T-helper 17 cell (primary cell): ENCODE results near the gene TBC1D22A. TPM values are rescaled to one million over a fixed set of nuclear protein-coding genes. Genes with fewer than 3 reads are reported as not detected.

ENCODE experiments used
- ATAC-seq: fragments of 150-1000 bp; cut with Tn5 transposase; 2 replicates; pipeline ENCODE4 v1.10.0; 2021; ENCODE audit warnings: mild to moderate bottlenecking, moderate library complexity
- DNase-seq, 3 donors: peaks; one replicate each; pipeline versions ENCODE4 v3.0.0 to v3.0.0-alpha.2; 2020 to 2021
- H3K9me3 ChIP-seq: one replicate; pipeline ENCODE4 v1.7.0; 2013; ENCODE audit warnings: low read length, mild to moderate bottlenecking; ENCODE audit not compliant: control insufficient read depth, poor library complexity, severe bottlenecking
- H3K27ac Mint-ChIP-seq: one replicate; pipeline ENCODE4 v1.8.0; 2022; ENCODE audit warnings: mild to moderate bottlenecking, moderate library complexity, mixed read lengths
- H3K27me3 Mint-ChIP-seq: one replicate; pipeline ENCODE4 v1.8.0; 2022; ENCODE audit warnings: mixed read lengths
- H3K36me3 Mint-ChIP-seq: one replicate; pipeline ENCODE4 v1.8.0; 2022; ENCODE audit warnings: low read depth, mixed read lengths
- H3K4me1 Mint-ChIP-seq: one replicate; pipeline ENCODE4 v1.8.0; 2022; ENCODE audit warnings: mild to moderate bottlenecking, mixed read lengths
- H3K4me3 Mint-ChIP-seq: one replicate; pipeline ENCODE4 v1.8.0; 2022; ENCODE audit warnings: mild to moderate bottlenecking, moderate library complexity, mixed read lengths
- total RNA-seq, 4 donors: library from RNA in 2 of 4; stranded (reverse) in 2 of 4; gene quantifications; one replicate each; pipeline ENCODE4 v1.2.3 and lab custom pipeline; 2022 to 2026

Gene TBC1D22A
- total RNA-seq, 2 donors from 2014 or later = 42.1 to 43.8 TPM

- no peaks in the 10 kb centered on the region for H3K27me3 Mint-ChIP-seq
- no peak overlapping the region for H3K27ac Mint-ChIP-seq
- peaks cover 19% of the 10 kb centered on the region for H3K4me1 Mint-ChIP-seq
- ATAC-seq = no peak
- H3K4me3 Mint-ChIP-seq = no peak overlapping the region
- no peak for DNase-seq
- peaks cover 4% of the 10 kb centered on the region for H3K36me3 Mint-ChIP-seq
- H3K9me3 ChIP-seq = no peaks in the 10 kb centered on the region
Observed at GRCh38 chr22:47019012-47019790, 256.8 kb downstream of the TBC1D22A start.

- peaks cover 4% of the 10 kb centered on the region for H3K36me3 Mint-ChIP-seq
- ATAC-seq (no peak), DNase-seq (no peak)
- no peak overlapping the region for H3K4me3 Mint-ChIP-seq
- H3K27ac Mint-ChIP-seq = no peak overlapping the region
- H3K9me3 ChIP-seq = no peaks in the 10 kb centered on the region
- H3K4me1 Mint-ChIP-seq = peaks cover 21% of the 10 kb centered on the region
- H3K27me3 Mint-ChIP-seq = no peaks in the 10 kb centered on the region
Observed at GRCh38 chr22:47020166-47020565, 257.7 kb downstream of the TBC1D22A start.

GRCh38 chr22:47021371-47022074 lies 259.1 kb downstream of the TBC1D22A start:
- Mint-ChIP-seq H3K4me3 (no peak overlapping the region), H3K27me3 (no peaks in the 10 kb centered on the region), H3K27ac (peak overlapping the region; percentile 61), H3K4me1 (peaks cover 23% of the 10 kb centered on the region), H3K36me3 (peaks cover 6% of the 10 kb centered on the region)
- no peak for DNase-seq
- no peak for ATAC-seq
- H3K9me3 ChIP-seq = no peaks in the 10 kb centered on the region

GRCh38 chr22:47022075-47022473 lies 259.6 kb downstream of the TBC1D22A start:
- DNase-seq (no peak), ATAC-seq (no peak)
- H3K27ac Mint-ChIP-seq = peak overlapping the region; percentile 61
- H3K9me3 ChIP-seq = no peaks in the 10 kb centered on the region
- peaks cover 6% of the 10 kb centered on the region for H3K36me3 Mint-ChIP-seq
- peaks cover 22% of the 10 kb centered on the region for H3K4me1 Mint-ChIP-seq
- H3K4me3 Mint-ChIP-seq = no peak overlapping the region
- H3K27me3 Mint-ChIP-seq = no peaks in the 10 kb centered on the region

GRCh38 chr22:47022475-47022874 lies 260.0 kb downstream of the TBC1D22A start:
- Mint-ChIP-seq H3K4me1 (peaks cover 21% of the 10 kb centered on the region), H3K27ac (peak overlapping the region; percentile 61), H3K27me3 (no peaks in the 10 kb centered on the region), H3K4me3 (no peak overlapping the region), H3K36me3 (peaks cover 6% of the 10 kb centered on the region)
- DNase-seq = no peak
- no peak for ATAC-seq
- H3K9me3 ChIP-seq = no peaks in the 10 kb centered on the region

GRCh38 chr22:47023871-47024270 lies 261.4 kb downstream of the TBC1D22A start:
- peak overlapping the region; percentile 82 for H3K27ac Mint-ChIP-seq
- peaks cover 21% of the 10 kb centered on the region for H3K4me1 Mint-ChIP-seq
- H3K9me3 ChIP-seq = no peaks in the 10 kb centered on the region
- peaks cover 6% of the 10 kb centered on the region for H3K36me3 Mint-ChIP-seq
- H3K4me3 Mint-ChIP-seq = no peak overlapping the region
- ATAC-seq (no peak), DNase-seq (no peak)
- no peaks in the 10 kb centered on the region for H3K27me3 Mint-ChIP-seq

GRCh38 chr22:47027766-47028165 lies 265.3 kb downstream of the TBC1D22A start:
- DNase-seq = no peak
- H3K36me3 Mint-ChIP-seq = peaks cover 4% of the 10 kb centered on the region
- no peak for ATAC-seq
- peaks cover 16% of the 10 kb centered on the region for H3K4me1 Mint-ChIP-seq
- H3K27ac Mint-ChIP-seq = no peak overlapping the region
- H3K4me3 Mint-ChIP-seq = no peak overlapping the region
- no peaks in the 10 kb centered on the region for H3K27me3 Mint-ChIP-seq
- H3K9me3 ChIP-seq = no peaks in the 10 kb centered on the region

- Mint-ChIP-seq H3K4me1 (peaks cover 14% of the 10 kb centered on the region), H3K27me3 (no peaks in the 10 kb centered on the region), H3K27ac (no peak overlapping the region), H3K36me3 (peaks cover 3% of the 10 kb centered on the region), H3K4me3 (no peak overlapping the region)
- ATAC-seq = no peak
- DNase-seq = no peak
- H3K9me3 ChIP-seq = no peaks in the 10 kb centered on the region
Observed at GRCh38 chr22:47029244-47030074, 267.0 kb downstream of the TBC1D22A start.

- Mint-ChIP-seq H3K4me3 (no peak overlapping the region), H3K27ac (no peak overlapping the region), H3K27me3 (no peaks in the 10 kb centered on the region), H3K4me1 (peaks cover 13% of the 10 kb centered on the region), H3K36me3 (peaks cover 3% of the 10 kb centered on the region)
- no peak for ATAC-seq
- H3K9me3 ChIP-seq = no peaks in the 10 kb centered on the region
- DNase-seq = no peak
Observed at GRCh38 chr22:47030143-47030661, 267.8 kb downstream of the TBC1D22A start.

GRCh38 chr22:47030881-47031627 lies 268.6 kb downstream of the TBC1D22A start:
- no peak for DNase-seq
- no peak overlapping the region for H3K4me3 Mint-ChIP-seq
- H3K27me3 Mint-ChIP-seq = no peaks in the 10 kb centered on the region
- no peaks in the 10 kb centered on the region for H3K9me3 ChIP-seq
- H3K4me1 Mint-ChIP-seq = peaks cover 9% of the 10 kb centered on the region
- no peaks in the 10 kb centered on the region for H3K36me3 Mint-ChIP-seq
- ATAC-seq = no peak
- H3K27ac Mint-ChIP-seq = no peak overlapping the region

- H3K4me1 Mint-ChIP-seq = peaks cover 9% of the 10 kb centered on the region
- DNase-seq (no peak), ATAC-seq (no peak)
- H3K27me3 Mint-ChIP-seq = no peaks in the 10 kb centered on the region
- H3K36me3 Mint-ChIP-seq = no peaks in the 10 kb centered on the region
- H3K27ac Mint-ChIP-seq = no peak overlapping the region
- no peaks in the 10 kb centered on the region for H3K9me3 ChIP-seq
- H3K4me3 Mint-ChIP-seq = no peak overlapping the region
Observed at GRCh38 chr22:47031628-47031915, 269.1 kb downstream of the TBC1D22A start.

GRCh38 chr22:47032091-47032943 lies 269.9 kb downstream of the TBC1D22A start:
- H3K4me1 Mint-ChIP-seq = peaks cover 9% of the 10 kb centered on the region
- H3K36me3 Mint-ChIP-seq = no peaks in the 10 kb centered on the region
- no peak overlapping the region for H3K4me3 Mint-ChIP-seq
- DNase-seq (no peak), ATAC-seq (no peak)
- H3K9me3 ChIP-seq = no peaks in the 10 kb centered on the region
- peak overlapping the region; percentile 2 for H3K27ac Mint-ChIP-seq
- H3K27me3 Mint-ChIP-seq = no peaks in the 10 kb centered on the region
